SK-N-MC (cell line): ENCODE data around the gene FAXDC2.
"Not testable (repeated sequence)": the region's sequence is repeated elsewhere in the genome, so short reads cannot be mapped to it uniquely, and the experiment has no call there.

Experiments
- DNase-seq: peaks from one replicate; pipeline ENCODE4 v3.0.0-alpha.2; 2011; ENCODE audit warnings: low read depth, low spot score
- H3K27ac ChIP-seq: fragments of 200-600 bp; sonication (generic); 2 replicates; pipeline ENCODE4 v1.5.1; 2016; ENCODE audit warnings: mixed run types
- H3K36me3 ChIP-seq: fragments of 200-600 bp; sonication (generic); 2 replicates; pipeline ENCODE4 v1.6.1; 2017; ENCODE audit warnings: antibody characterized with exemption, low read length, mixed read lengths; ENCODE audit not compliant: insufficient read depth
- H3K4me3 ChIP-seq: fragments of 200-600 bp; sonication (generic); 2 replicates; pipeline ENCODE4 v1.5.1; 2016
- H3K9ac ChIP-seq: fragments of 200-600 bp; sonication (generic); 2 replicates; pipeline ENCODE4 v1.8.0; 2017; ENCODE audit warnings: mixed run types, mixed read lengths; ENCODE audit not compliant: insufficient read length
- H3K9me3 ChIP-seq: fragments of 200-600 bp; sonication (generic); 2 replicates; pipeline ENCODE4 v1.6.1; 2017; ENCODE audit warnings: low read depth, mild to moderate bottlenecking, antibody characterized with exemption, low read length, moderate library complexity, mixed read lengths
- EZH2 ChIP-seq: fragments of 200-600 bp; sonication (generic); IDR thresholded peaks from one replicate; pipeline ENCODE4 v1.6.1; 2017; ENCODE audit warnings: antibody characterized with exemption
- FOXP2 ChIP-seq: optimal IDR thresholded peaks from 2 replicates; pipeline ENCODE3; 2011; ENCODE audit warnings: mild to moderate bottlenecking, moderate library complexity; ENCODE audit not compliant: insufficient read depth; ENCODE audit errors: extremely low read length, control extremely low read depth
- POLR2AphosphoS5 ChIP-seq: IDR thresholded peaks from 2 replicates; pipeline ENCODE4 v1.6.1; 2012; ENCODE audit warnings: mild to moderate bottlenecking, low read depth, low read length, borderline replicate concordance

Gene FAXDC2

DNA sequence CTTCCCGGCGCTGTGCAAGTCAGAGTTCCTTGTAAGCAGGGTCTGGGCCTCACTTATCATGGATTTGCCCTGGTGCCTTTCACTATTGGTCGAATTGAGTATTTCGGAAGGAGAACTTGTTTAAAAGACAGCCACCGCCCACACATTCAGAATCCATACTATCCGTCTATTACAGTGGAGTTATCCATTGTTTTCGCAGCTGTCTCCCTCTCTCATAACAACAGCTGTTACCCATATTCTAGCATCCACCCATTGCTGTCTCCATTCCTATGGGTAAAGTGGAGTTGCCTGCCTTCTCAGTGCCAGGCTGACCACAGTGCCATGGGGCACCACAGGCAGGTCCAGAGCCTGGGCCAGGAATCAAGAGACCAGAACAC is 20.2 kb downstream of the FAXDC2 start:
- Histone ChIP-seq H3K36me3 (peaks cover 14% of the 10 kb centered on the region), H3K4me3 (no peak overlapping the region), H3K27ac (no peak overlapping the region), H3K9me3 (no peaks in the 10 kb centered on the region), H3K9ac (no peak overlapping the region)
- TF ChIP-seq EZH2 (no peak), FOXP2 (no peak)
- no peak for DNase-seq

DNA sequence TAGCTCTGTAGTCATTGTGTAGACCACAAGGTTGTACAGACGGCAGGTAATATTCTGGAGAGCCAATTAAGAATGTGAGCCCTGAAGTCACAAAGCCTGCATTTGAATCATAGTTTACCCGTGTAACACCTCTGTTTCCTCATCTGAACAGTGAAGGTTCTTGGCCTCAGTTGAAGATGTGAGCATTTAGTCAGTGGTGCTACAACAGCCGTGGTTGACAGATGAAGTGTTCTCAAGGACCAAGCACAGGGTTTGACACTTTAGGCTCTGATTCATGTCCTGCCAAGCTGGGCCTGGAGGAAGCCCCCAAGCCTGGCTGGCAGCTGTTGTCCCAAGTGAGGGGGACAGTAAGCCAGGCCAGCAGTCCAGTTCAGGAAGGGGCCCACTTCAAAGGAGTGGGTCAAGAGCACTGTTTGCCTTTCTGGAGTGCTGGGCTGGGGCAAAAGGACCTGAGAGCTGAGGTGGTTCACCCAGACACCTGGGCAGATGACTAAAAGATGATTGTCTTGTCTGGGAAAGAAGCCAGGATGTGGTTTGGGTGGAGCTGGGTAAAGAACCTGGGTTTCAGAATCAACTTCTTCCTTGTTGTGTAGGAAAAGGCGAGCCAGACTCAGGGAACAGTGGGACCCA is 20.7 kb downstream of the FAXDC2 start:
- H3K9me3 ChIP-seq = no peaks in the 10 kb centered on the region
- TF ChIP-seq POLR2AphosphoS5 (no peak), FOXP2 (no peak), EZH2 (no peak)
- no peak overlapping the region for H3K27ac ChIP-seq
- H3K36me3 ChIP-seq = peaks cover 14% of the 10 kb centered on the region
- no peak for DNase-seq
- no peak overlapping the region for H3K9ac ChIP-seq
- no peak overlapping the region for H3K4me3 ChIP-seq

DNA sequence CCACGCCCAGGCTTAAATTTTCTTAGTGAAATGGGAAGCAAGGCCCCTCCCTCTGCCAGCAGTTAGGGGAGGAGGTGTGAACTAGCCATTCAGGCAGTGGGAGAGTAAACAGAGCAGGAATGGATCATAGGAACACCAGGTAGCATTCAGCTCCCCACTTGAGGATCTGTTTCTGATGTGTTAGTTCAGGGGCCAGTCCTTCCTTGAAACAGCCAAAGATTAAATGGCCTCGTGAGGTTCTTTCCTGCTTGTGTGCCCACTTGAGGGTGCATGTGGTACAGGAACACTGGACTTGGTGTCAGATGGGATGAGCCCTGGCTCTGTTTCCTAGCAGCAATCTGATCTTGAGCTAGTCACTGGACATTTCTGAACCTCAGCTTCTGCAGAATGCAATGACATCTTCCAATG is 21.2 kb downstream of the FAXDC2 start:
- no peak for TF ChIP-seq FOXP2
- no peak for TF ChIP-seq POLR2AphosphoS5
- TF ChIP-seq EZH2 = no peak
- Histone ChIP-seq H3K27ac (no peak overlapping the region), H3K4me3 (no peak overlapping the region), H3K9me3 (no peaks in the 10 kb centered on the region), H3K36me3 (peaks cover 14% of the 10 kb centered on the region), H3K9ac (no peak overlapping the region)
- no peak for DNase-seq

DNA sequence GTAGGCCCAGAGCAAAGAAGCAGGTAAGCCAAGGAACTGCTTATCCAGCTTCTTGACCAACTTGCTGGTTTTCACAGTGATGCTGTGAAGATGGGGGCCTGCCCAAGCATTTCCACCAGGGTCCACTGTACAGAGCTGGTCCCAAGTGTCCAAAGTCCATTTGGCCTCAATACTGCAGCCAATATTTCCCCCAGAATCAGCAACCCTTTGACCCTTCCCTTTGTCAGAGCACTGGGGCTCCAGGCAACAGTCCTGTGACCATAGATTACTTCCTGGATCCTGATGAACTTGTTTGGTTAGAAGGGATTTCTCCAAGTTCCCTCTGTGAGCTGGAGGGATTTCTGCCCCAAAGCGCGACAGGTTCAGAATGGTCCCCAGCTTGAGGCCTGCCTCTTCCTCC is 26.3 kb downstream of the FAXDC2 start:
- H3K9ac ChIP-seq = no peak overlapping the region
- no peaks in the 10 kb centered on the region for H3K9me3 ChIP-seq
- no peak for DNase-seq
- peaks cover 6% of the 10 kb centered on the region; the same call in 1 of the 2 replicates for H3K36me3 ChIP-seq
- H3K4me3 ChIP-seq = no peak overlapping the region
- TF ChIP-seq POLR2AphosphoS5 (no peak), EZH2 (no peak), FOXP2 (no peak)
- H3K27ac ChIP-seq = no peak overlapping the region

DNA sequence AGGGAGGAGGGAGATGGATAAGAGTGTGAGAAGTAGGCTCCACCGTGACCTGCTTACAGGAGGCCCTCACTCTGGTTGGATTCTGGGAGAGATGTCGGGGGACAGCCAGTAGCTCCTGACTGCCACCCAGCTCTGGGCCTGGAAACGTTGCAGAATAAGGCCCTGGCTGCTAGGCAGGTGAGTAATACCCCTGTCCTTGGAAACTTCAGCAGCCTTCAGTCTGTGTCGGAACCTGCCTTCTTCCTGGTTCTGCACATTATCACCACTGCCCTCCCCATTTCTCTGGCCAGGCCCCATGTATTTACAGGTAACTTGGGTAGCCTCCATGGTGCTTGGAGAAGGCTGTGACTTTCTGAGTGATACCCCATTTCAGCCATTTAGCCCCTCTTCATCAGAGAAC is 26.8 kb downstream of the FAXDC2 start:
- Histone ChIP-seq H3K4me3 (no peak overlapping the region), H3K9me3 (no peaks in the 10 kb centered on the region), H3K27ac (no peak overlapping the region), H3K9ac (no peak overlapping the region), H3K36me3 (peaks cover 9% of the 10 kb centered on the region)
- DNase-seq = no peak
- TF ChIP-seq EZH2 (no peak), POLR2AphosphoS5 (no peak), FOXP2 (no peak)

DNA sequence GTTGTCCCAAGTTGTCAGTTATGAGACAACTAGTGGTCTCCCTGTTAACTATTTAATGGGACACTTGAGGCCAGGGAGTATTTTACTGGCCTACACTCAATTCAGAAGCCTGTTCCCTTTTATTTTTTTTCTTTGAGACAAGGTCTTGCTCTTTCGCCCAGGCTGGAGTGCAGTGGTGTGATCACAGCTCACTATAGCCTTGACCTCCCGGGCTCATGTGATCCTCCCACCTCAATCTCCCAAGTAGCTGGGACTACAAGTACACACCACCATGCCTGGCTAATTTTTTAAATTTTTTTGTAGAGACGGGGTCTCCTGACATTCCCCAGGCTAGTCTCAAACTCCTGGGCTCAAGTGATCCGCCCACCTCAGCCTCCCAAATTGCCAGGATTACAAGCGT is 27.5 kb downstream of the FAXDC2 start:
- H3K9me3 ChIP-seq, H3K4me3 ChIP-seq, H3K27ac ChIP-seq, DNase-seq, H3K9ac ChIP-seq: not testable (repeated sequence)
- peaks cover 15% of the 10 kb centered on the region for H3K36me3 ChIP-seq

DNA sequence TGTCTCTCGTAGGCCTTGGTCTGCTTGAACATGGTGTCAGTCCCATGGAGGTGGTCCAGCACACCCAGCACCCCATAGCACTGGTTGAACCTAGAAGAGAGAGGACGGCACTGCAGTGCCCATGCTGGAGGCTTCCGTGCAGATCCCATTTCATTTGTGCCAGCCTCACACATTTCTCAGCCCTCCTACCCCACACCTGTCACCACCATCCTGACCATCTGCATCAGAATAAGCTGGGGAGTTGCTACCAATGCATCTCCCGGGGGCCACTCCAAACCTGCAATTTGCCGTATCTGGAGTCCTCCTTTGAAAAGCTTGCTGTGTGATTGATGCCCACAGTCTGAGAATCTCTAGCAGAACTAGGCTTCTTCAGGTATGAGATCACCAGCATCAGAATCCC is 30.0 kb downstream of the FAXDC2 start:
- no peaks in the 10 kb centered on the region for H3K9me3 ChIP-seq
- no peak for TF ChIP-seq FOXP2
- no peak for TF ChIP-seq POLR2AphosphoS5
- no peak for TF ChIP-seq EZH2
- H3K9ac ChIP-seq = no peak overlapping the region
- no peak overlapping the region for H3K4me3 ChIP-seq
- peaks cover 34% of the 10 kb centered on the region for H3K36me3 ChIP-seq
- no peak overlapping the region for H3K27ac ChIP-seq
- no peak for DNase-seq

DNA sequence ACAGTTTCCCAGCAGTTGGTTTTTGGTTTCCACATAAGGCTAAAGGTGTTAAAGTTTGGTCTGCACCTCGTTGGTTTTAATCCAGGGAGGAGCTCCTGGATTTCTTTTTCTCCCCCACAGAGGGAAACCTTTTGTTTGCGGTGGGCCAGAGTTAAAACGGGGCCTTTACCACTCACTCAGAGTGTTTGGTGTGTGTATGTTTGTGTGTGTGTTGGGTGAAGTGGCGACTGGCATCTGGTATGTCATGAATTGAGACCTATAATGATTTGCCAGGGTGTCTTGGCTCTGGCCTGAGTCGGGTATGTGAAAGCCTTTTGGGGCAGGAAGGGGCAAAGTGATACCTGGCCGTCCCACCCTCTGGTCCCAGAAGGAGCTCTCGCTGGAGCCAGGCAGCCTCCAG is 30.9 kb downstream of the FAXDC2 start:
- DNase-seq = no peak
- Histone ChIP-seq H3K4me3 (no peak overlapping the region), H3K9ac (no peak overlapping the region), H3K9me3 (no peaks in the 10 kb centered on the region), H3K27ac (no peak overlapping the region), H3K36me3 (peaks cover 42% of the 10 kb centered on the region)
- no peak for TF ChIP-seq EZH2
- no peak for TF ChIP-seq FOXP2
- TF ChIP-seq POLR2AphosphoS5 = no peak

DNA sequence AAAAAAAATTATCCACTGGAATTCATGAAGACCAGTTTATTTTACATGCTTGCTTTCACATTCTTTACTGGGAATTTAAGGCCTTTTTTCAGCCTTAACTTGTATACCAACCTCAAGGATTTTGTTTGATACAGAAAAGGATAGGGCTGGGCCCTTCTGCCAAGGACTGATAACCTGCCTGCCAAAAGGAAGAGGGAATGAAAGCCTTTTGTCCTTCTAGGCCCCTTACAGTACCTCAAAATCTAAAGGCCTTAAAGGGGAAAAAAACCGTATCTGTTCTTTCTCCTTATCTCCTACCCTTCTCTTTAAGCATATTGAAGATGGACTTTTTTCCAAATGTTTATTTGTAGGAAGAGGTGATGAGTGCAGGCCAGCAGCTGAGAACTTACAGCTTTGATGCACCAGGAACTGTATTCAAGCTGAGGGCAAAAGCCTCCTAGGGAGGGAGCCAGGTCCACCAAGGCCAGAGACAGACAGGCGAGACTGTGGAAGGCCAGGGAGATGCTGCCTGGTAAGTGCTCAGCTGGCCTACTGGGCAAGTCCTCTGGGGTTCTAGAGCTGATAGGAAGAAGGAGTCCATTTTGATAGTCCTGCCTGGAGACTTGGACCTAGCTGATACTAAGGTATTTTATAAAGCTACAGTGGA is 31.8 kb downstream of the FAXDC2 start:
- peaks cover 50% of the 10 kb centered on the region for H3K36me3 ChIP-seq
- no peak for DNase-seq

More for the DNA sequence above, 31.8 kb downstream of the FAXDC2 start:
- Histone ChIP-seq H3K27ac (no peak overlapping the region), H3K4me3 (no peak overlapping the region), H3K9me3 (no peaks in the 10 kb centered on the region), H3K9ac (no peak overlapping the region)
- TF ChIP-seq FOXP2 (no peak), POLR2AphosphoS5 (no peak), EZH2 (no peak)
